ENCODE measurements around the gene DGKZ. TPM values are rescaled to one million over a fixed set of nuclear protein-coding genes. Genes with fewer than 3 reads are reported as not detected.

DGKZ gene
- total RNA-seq, 2 experiments from 2014 or later: 151 to 152 TPM

GRCh38 chr11:46307785-46308341 lies 39.4 kb upstream of the DGKZ start:
- Mint-ChIP-seq H3K27me3 (ENCODE audit: low read depth) (peaks cover 3% of the 10 kb centered on the region), H3K4me3 (no peak overlapping the region), H3K27ac (no peak overlapping the region), H3K9me3 (ENCODE audit: insufficient read depth) (no peaks in the 10 kb centered on the region), H3K4me1 (ENCODE audit: low read depth) (peaks cover 16% of the 10 kb centered on the region), H3K36me3 (ENCODE audit: low read depth) (no peaks in the 10 kb centered on the region)
- no peak for ATAC-seq
- POLR2A ChIA-PET: interaction anchor here (0.6 kb wide), 1 partner anchor 502 kb away, joined by 3 read pairs; no protein-coding TSS in a partner anchor
- CTCF ChIA-PET: interaction anchor here (0.6 to 14.1 kb wide), 20 partner anchors 8 to 554 kb away, joined by 3 to 366 read pairs (median 6); partner anchors contain the start of gene CREB3L1
- no peak for DNase-seq

GRCh38 chr11:46308631-46309419 lies 38.4 kb upstream of the DGKZ start:
- H3K27me3 Mint-ChIP-seq (ENCODE audit: low read depth): peaks cover 3% of the 10 kb centered on the region
- POLR2A ChIA-PET: no interaction called here

GRCh38 chr11:46309814-46310259 lies 37.4 kb upstream of the DGKZ start:
- no peak overlapping the region for H3K4me3 Mint-ChIP-seq
- H3K27ac Mint-ChIP-seq: no peak overlapping the region
- peaks cover 16% of the 10 kb centered on the region for H3K4me1 Mint-ChIP-seq (ENCODE audit: low read depth)
- ATAC-seq (peak; percentile 49), DNase-seq (peak; percentile 34)
- POLR2A ChIA-PET: no interaction called here
- CTCF ChIA-PET: interaction anchor here (0.9 to 14.1 kb wide), 12 partner anchors 9 to 344 kb away, joined by 3 to 366 read pairs (median 19); partner anchors contain the start of gene CREB3L1
- peaks cover 3% of the 10 kb centered on the region for H3K27me3 Mint-ChIP-seq (ENCODE audit: low read depth)
- no peaks in the 10 kb centered on the region for H3K36me3 Mint-ChIP-seq (ENCODE audit: low read depth)
- no peaks in the 10 kb centered on the region for H3K9me3 Mint-ChIP-seq (ENCODE audit: insufficient read depth)

More at GRCh38 chr11:46308631-46309419, 38.4 kb upstream of the DGKZ start:
- peaks cover 16% of the 10 kb centered on the region for H3K4me1 Mint-ChIP-seq (ENCODE audit: low read depth)
- ATAC-seq (peak; percentile 78), DNase-seq (peak; percentile 75)
- H3K4me3 Mint-ChIP-seq: no peak overlapping the region
- no peak overlapping the region for H3K27ac Mint-ChIP-seq
- CTCF ChIA-PET: interaction anchor here (0.7 to 14.1 kb wide), 22 partner anchors 10 to 689 kb away, joined by 3 to 366 read pairs (median 6); partner anchors contain the start of gene CREB3L1
- H3K36me3 Mint-ChIP-seq (ENCODE audit: low read depth): no peaks in the 10 kb centered on the region
- H3K9me3 Mint-ChIP-seq (ENCODE audit: insufficient read depth): no peaks in the 10 kb centered on the region

- DNase-seq (peak; percentile 83), ATAC-seq (peak; percentile 67)
- Mint-ChIP-seq H3K9me3 (ENCODE audit: insufficient read depth) (no peaks in the 10 kb centered on the region), H3K36me3 (ENCODE audit: low read depth) (no peaks in the 10 kb centered on the region), H3K4me3 (no peak overlapping the region), H3K4me1 (ENCODE audit: low read depth) (peaks cover 25% of the 10 kb centered on the region), H3K27me3 (ENCODE audit: low read depth) (no peaks in the 10 kb centered on the region), H3K27ac (no peak overlapping the region)
- ChIA-PET CTCF (interaction anchor here (0.7 to 14.1 kb wide), 14 partner anchors 8 to 350 kb away, joined by 3 to 366 read pairs (median 4); no protein-coding TSS in a partner anchor), POLR2A (interaction anchor here (0.6 to 1.0 kb wide), 2 partner anchors 15 to 97 kb away, joined by 3 read pairs; no protein-coding TSS in a partner anchor)
Observed at GRCh38 chr11:46315033-46315738, 32.1 kb upstream of the DGKZ start.

- no peaks in the 10 kb centered on the region for H3K27me3 Mint-ChIP-seq (ENCODE audit: low read depth)
- no peak overlapping the region for H3K27ac Mint-ChIP-seq
- ATAC-seq: no peak
- H3K4me3 Mint-ChIP-seq: no peak overlapping the region
- H3K4me1 Mint-ChIP-seq (ENCODE audit: low read depth): peaks cover 32% of the 10 kb centered on the region
- H3K36me3 Mint-ChIP-seq (ENCODE audit: low read depth): no peaks in the 10 kb centered on the region
- no peak for DNase-seq
- POLR2A ChIA-PET: interaction anchor here (0.6 to 1.0 kb wide), 2 partner anchors 14 to 98 kb away, joined by 3 read pairs; no protein-coding TSS in a partner anchor
- CTCF ChIA-PET: interaction anchor here (0.7 to 14.1 kb wide), 14 partner anchors 8 to 350 kb away, joined by 3 to 366 read pairs (median 4); no protein-coding TSS in a partner anchor
- no peaks in the 10 kb centered on the region for H3K9me3 Mint-ChIP-seq (ENCODE audit: insufficient read depth)
Observed at GRCh38 chr11:46315783-46316563, 31.3 kb upstream of the DGKZ start.

- Mint-ChIP-seq H3K36me3 (ENCODE audit: low read depth) (no peaks in the 10 kb centered on the region), H3K4me3 (peak overlapping the region; percentile 42), H3K4me1 (ENCODE audit: low read depth) (peaks cover 32% of the 10 kb centered on the region), H3K9me3 (ENCODE audit: insufficient read depth) (no peaks in the 10 kb centered on the region), H3K27ac (peak overlapping the region; percentile 91), H3K27me3 (ENCODE audit: low read depth) (no peaks in the 10 kb centered on the region)
- ChIA-PET POLR2A (interaction anchor here (0.6 to 1.4 kb wide), 2 partner anchors 80 to 299 kb away, joined by 3 to 4 read pairs; no protein-coding TSS in a partner anchor), CTCF (interaction anchor here (0.6 to 14.1 kb wide), 6 partner anchors 11 to 709 kb away, joined by 3 to 366 read pairs (median 10); partner anchors contain the start of gene DGKZ)
- DNase-seq (no peak), ATAC-seq (no peak)
Observed at GRCh38 chr11:46319074-46319453, 28.2 kb upstream of the DGKZ start.

GRCh38 chr11:46321757-46322156 lies 25.5 kb upstream of the DGKZ start:
- Mint-ChIP-seq H3K4me3 (no peak overlapping the region), H3K27ac (no peak overlapping the region), H3K9me3 (ENCODE audit: insufficient read depth) (no peaks in the 10 kb centered on the region), H3K4me1 (ENCODE audit: low read depth) (peaks cover 28% of the 10 kb centered on the region), H3K36me3 (ENCODE audit: low read depth) (no peaks in the 10 kb centered on the region), H3K27me3 (ENCODE audit: low read depth) (peaks cover 5% of the 10 kb centered on the region)
- no peak for ATAC-seq
- no peak for DNase-seq
- ChIA-PET CTCF (interaction anchor here (1.0 to 1.2 kb wide), 2 partner anchors 9 to 83 kb away, joined by 5 read pairs; no protein-coding TSS in a partner anchor), POLR2A (no interaction called here)

- Mint-ChIP-seq H3K27ac (no peak overlapping the region), H3K36me3 (ENCODE audit: low read depth) (no peaks in the 10 kb centered on the region), H3K9me3 (ENCODE audit: insufficient read depth) (no peaks in the 10 kb centered on the region), H3K27me3 (ENCODE audit: low read depth) (peaks cover 11% of the 10 kb centered on the region), H3K4me3 (no peak overlapping the region), H3K4me1 (ENCODE audit: low read depth) (peaks cover 28% of the 10 kb centered on the region)
- DNase-seq: no peak
- POLR2A ChIA-PET: no interaction called here
- ATAC-seq: no peak
- CTCF ChIA-PET: interaction anchor here (1.0 to 1.9 kb wide), 3 partner anchors 9 to 84 kb away, joined by 4 to 5 read pairs (median 4); no protein-coding TSS in a partner anchor
Observed at GRCh38 chr11:46322759-46323158, 24.5 kb upstream of the DGKZ start.

GRCh38 chr11:46326813-46327416 lies 20.3 kb upstream of the DGKZ start:
- ChIA-PET POLR2A (no interaction called here), CTCF (interaction anchor here (8.3 kb wide), 1 partner anchor 15 kb away, joined by 92 read pairs; no protein-coding TSS in a partner anchor)
- Mint-ChIP-seq H3K9me3 (ENCODE audit: insufficient read depth) (no peaks in the 10 kb centered on the region), H3K4me1 (ENCODE audit: low read depth) (peaks cover 27% of the 10 kb centered on the region), H3K27me3 (ENCODE audit: low read depth) (peaks cover 33% of the 10 kb centered on the region), H3K27ac (no peak overlapping the region), H3K36me3 (ENCODE audit: low read depth) (peaks cover 3% of the 10 kb centered on the region), H3K4me3 (no peak overlapping the region)
- ATAC-seq (no peak), DNase-seq (no peak)

- peaks cover 38% of the 10 kb centered on the region for H3K27me3 Mint-ChIP-seq (ENCODE audit: low read depth)
- DNase-seq: no peak
- H3K4me1 Mint-ChIP-seq (ENCODE audit: low read depth): peaks cover 33% of the 10 kb centered on the region
- no peak for ATAC-seq
- H3K27ac Mint-ChIP-seq: no peak overlapping the region
- peaks cover 3% of the 10 kb centered on the region for H3K36me3 Mint-ChIP-seq (ENCODE audit: low read depth)
- POLR2A ChIA-PET: no interaction called here
- CTCF ChIA-PET: interaction anchor here (8.3 kb wide), 1 partner anchor 16 kb away, joined by 92 read pairs; no protein-coding TSS in a partner anchor
- no peak overlapping the region for H3K4me3 Mint-ChIP-seq
- no peaks in the 10 kb centered on the region for H3K9me3 Mint-ChIP-seq (ENCODE audit: insufficient read depth)
Observed at GRCh38 chr11:46327829-46328228, 19.4 kb upstream of the DGKZ start.
